Measurements from ENCODE around the gene CDK5.

Gene CDK5

DNA sequence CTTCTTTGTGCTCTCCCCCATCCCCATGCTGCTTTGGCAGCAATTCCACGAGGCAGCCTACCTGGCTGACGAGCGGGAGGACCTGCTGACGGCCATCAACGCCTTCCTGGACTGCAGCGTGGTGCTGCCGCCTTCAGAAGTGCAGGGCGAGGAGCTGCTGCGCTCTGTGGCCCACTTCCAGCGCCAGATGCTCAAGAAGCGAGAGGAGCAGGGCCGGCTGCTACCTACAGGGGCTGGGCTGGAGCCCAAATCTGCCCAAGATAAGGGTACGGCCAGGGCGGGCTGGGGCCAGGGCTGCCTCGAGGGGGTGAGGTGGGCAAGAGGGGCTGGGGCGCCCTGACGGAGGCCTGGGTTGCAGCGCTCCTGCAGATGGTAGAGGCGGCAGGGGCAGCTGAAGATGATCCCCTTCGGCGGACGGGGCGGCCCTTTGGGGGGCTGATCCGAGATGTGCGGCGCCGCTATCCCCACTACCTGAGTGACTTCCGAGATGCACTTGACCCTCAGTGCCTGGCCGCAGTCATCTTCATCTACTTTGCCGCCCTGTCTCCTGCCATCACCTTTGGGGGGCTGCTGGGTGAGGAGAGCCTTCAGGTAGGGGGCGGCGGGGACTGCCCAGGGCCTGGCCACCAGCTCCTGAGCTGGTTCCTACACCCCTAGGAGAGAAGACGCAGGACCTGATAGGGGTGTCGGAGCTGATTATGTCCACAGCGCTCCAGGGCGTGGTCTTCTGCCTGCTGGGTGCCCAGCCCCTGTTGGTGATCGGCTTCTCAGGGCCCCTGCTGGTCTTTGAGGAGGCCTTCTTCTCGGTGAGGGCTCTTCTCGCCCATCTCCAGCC is 13.6 kb upstream of the CDK5 start:
- no peak for DNase-seq

DNA sequence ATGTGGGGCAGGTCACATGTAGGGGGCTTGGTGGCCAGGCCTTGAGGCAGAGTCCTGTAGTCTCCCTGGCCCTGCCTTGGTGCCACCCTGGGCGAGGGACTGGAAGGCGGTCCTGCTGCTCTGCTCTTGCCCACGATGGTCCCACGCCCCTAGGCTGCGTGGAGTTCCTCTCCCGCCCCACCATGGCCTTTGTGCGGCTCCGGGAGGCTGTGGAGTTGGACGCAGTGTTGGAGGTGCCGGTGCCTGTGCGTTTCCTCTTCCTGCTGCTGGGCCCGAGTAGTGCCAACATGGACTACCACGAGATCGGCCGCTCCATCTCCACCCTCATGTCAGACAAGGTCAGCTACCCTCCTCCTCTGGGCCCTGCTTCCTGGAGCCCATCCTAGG is 12.9 kb upstream of the CDK5 start:
- DNase-seq, result no peak

DNA sequence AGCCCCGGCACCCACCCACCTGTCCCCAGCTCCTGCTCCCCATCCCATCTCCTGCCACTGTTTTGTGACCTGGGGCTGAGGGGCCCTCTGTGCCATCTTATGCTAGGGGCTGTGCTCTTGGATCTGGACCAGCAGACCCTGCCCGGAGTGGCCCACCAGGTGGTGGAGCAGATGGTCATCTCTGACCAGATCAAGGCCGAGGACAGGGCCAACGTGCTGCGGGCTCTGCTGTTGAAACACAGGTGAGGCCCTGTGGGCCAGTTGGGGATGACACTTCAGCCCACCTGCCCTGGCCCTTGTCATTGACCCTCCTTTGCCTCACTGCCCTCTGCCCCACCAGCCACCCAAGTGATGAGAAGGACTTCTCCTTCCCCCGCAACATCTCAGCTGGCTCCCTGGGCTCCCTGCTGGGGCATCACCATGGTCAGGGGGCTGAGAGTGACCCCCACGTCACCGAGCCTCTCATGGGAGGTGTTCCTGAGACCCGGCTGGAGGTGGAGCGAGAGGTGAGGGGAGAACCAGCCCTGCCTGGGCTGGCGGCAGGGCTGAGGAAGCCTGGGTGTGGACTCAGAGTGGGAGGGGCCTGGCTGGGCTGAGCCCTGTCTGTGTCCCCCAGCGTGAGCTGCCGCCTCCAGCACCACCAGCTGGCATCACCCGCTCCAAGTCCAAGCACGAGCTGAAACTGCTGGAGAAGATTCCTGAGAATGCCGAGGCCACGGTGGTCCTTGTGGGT is 12.3 kb upstream of the CDK5 start:
- DNase-seq, result no peak

DNA sequence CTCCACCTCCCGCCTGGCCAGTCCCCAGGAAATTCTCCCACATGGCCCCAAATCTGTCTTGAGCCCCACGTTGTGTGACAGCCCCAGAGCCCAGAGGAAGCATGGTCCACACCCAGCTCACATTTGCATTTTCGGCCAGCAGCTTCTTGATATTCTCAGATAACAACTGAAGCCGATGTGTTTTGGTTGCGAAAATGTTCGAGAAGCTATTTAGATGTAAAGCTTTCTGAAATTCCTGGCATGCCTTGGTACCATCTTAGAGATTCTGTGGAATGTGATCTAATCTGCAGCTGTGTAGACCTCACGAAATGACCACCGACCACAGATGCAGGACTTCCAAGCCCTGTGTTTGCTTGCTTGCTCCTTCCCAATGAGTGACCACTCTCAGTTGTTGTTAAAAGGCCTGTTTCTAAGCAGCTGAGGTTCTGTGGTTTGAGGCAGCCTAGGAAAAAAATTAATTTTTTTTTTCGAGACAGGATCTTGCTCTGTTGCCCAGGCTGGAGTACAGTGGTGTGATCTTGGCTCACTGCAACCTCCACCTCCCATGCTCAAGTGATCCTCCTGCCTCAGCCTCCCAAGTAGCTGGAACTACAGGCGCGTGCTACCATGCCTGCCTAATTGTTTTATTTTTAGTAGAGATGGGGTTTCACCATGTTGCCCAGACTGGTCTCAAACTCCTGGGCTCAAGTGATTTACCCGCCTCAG is 10.5 kb upstream of the CDK5 start:
- DNase-seq, result no peak

DNA sequence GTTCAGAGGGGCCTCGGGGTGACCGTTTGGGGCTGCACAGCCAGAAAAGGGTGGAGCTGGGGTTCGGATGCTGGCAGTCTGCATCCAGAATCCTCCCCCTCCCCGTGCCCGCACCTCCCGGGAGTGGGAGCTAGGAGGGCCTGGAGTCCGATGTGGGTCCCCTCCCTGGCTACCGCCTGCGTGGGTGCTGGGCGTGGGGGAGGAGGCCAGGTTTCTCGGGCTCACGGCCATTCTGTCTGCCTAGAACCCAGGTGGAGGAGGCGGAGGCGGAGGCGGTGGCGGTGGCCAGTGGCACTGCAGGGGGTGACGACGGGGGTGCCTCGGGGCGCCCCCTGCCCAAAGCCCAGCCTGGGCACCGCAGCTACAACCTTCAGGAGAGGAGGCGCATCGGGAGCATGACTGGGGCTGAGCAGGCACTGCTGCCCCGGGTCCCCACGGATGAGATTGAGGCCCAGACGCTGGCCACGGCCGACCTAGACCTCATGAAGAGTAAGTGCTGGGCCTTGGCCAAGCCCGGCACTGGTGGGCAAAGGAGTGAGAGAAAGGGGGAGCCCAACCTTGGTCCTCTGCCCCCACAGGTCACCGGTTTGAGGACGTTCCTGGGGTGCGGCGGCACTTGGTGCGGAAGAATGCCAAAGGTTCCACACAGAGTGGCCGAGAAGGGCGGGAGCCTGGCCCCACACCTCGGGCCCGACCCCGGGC is 8.7 kb upstream of the CDK5 start:
- DNase-seq, result no peak

DNA sequence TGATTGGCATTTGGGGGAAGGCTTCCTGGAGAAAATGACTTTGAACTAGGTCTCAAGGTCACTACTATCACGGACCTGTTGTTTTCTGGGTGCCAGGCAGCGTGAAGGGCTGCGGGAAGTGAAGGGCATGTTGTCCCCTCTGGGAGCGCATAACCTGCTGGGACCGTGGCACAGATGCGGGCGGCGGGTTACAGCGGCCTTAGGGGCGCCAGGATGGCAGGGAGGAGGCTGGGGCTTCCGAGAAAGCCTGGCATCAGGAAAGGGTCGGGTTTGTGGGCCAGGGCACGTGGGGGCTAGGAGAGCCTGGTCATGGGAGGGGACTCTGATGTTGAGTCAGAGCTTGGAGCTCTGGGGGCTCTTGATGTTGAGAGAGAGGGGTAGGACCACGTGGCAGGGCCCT is 7.8 kb upstream of the CDK5 start:
- DNase-seq, result no peak

DNA sequence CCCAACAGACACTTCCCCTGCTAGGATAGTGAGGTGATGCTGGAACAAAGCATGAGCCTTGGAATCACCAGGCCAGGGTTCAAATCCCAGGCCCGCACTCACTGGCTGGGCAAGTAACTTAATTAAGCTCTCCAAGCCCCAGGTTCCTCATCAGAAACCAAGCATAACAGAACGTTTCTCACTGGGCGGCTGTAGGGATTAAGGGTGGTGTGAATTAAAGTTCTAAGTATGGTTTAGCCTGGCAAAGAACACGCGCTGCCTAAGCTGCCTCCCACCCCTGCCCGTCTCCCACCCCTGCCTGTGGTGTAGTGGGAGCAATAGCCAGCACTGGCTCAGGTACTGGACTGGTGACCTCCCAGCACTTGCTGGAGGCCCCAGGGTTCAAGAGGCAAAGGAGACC is 7.3 kb upstream of the CDK5 start:
- no peak for DNase-seq

DNA sequence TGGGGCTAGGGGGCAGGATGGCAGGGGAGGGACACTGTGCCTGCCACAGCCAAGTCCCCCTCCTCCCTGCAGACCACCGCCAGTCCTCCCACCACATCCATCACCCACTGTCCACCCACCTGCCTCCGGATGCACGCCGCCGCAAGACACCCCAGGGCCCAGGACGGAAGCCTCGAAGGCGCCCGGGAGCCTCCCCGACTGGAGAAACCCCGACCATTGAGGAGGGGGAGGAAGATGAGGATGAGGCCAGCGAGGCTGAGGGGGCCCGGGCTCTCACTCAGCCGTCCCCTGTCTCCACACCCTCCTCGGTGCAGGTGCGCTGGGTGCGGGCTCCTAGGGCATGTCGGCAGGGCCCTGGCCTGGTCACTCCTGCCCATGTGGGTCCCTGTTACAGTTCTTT is 6.8 kb upstream of the CDK5 start:
- no peak for DNase-seq

DNA sequence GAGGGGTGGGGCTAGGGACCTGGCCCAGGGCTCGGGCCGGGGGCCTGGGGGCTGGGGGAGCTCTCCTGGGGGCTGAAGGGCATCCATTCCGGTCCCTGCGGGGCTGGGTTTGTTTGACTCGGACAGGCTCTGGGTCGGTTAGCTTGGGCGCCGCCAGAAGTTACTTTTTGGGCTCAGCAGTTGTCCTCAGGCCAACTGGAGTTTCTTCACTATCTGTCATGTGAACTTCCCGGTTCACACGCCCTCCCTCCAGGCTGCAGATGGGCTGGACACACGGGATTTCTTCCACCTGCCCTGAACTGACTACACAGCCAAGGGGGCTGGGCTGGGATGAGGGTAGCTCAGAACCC is 5.5 kb upstream of the CDK5 start:
- DNase-seq, result no peak

DNA sequence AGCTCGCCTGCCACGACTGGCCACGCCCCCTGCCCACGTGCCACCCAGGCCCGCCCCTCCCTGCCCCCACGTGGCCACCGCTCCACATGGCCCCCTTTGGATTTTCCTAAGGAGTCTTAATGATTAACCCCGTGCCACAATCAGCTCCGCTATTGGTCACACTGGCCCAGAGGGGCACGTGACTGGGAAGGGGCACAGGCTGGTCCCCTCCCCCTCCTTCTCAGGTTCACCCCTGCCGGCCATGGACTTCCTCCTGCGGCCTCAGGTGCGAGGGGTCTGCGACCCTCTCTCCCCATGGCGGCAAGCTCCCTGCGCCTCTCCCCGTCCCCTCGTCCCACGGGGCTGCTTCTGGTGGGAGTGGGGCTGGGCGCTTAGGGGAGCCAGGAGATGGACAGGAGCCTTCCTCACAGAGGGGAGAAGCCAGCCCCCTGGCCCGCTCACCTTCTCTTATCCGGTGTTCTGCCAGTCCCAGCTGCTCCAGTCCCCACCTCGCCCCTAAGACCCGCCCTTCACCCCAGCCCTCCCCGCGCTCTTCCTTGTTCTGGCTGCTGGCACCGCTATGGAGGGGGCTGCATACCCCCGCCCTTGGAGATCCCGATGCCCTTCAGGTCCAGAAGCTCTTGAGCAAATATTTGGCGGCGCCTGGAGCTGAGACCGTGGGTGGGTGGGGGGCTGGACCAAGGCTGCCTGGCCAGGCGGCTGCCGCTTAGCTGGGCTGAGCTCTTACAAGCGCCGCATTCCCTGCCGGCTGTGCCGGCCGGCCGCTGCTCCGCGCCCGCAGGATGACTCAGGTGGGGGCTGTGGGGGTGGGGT is 4.9 kb upstream of the CDK5 start:
- no peak for DNase-seq

DNA sequence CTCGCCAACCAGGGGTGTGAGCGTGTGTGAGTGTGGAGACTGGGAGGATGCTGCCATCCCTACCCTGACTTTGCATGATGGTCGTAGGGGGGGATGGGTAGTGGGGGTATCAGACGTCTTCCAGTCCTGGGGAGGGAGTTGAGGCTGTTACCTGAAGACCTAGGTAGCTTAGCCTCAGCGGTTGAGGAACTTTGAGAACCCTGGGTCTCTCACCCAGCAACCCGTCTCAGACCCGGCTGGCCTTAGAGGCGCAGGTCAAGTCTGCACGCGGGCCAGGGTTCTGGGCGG is 4.4 kb upstream of the CDK5 start:
- DNase-seq, result no peak

DNA sequence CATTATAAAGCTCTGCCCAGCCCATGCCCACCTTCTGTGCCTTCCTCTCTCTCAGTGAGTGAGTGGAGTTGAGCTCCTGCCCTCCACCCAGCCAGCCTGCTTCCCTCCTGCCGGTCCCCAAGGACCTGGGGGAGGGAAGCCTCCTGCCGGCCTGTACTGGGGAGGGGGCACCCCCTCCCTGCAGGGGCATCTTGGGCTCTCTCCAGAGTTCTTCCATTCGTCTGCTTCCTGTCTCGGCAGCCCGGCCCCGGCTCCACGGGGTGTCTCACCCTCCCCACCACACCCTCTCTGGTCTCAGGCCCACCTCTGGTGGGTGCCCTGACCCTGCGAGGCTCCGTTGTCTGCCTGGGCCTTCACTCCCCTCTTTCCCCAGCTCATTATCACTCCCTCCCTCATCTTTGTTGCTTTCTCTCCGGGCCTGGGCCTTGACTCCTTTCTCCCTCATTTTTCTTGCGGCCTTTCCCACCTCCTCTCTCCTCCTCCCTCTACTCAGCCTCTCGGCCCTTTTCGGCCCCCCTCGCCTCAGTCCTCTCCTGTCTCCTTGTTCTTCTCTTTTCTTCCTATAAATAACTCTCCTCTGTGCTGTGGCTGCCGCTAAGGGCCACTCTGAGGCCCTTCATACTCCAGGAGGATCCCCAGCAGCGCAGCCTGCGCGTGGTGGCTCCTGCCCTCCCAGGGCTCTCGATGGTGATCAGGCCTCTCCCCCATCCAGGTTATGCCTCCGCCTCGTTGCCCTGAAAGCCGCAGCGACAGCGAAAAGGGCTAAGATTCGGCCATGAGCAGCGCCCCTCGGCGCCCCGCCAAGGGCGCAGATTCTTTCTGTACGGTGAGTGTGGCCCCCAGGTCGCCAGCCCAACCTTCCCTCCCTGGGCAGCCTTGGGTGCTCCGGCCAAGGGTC is 3.8 kb upstream of the CDK5 start:
- DNase-seq, result no peak

DNA sequence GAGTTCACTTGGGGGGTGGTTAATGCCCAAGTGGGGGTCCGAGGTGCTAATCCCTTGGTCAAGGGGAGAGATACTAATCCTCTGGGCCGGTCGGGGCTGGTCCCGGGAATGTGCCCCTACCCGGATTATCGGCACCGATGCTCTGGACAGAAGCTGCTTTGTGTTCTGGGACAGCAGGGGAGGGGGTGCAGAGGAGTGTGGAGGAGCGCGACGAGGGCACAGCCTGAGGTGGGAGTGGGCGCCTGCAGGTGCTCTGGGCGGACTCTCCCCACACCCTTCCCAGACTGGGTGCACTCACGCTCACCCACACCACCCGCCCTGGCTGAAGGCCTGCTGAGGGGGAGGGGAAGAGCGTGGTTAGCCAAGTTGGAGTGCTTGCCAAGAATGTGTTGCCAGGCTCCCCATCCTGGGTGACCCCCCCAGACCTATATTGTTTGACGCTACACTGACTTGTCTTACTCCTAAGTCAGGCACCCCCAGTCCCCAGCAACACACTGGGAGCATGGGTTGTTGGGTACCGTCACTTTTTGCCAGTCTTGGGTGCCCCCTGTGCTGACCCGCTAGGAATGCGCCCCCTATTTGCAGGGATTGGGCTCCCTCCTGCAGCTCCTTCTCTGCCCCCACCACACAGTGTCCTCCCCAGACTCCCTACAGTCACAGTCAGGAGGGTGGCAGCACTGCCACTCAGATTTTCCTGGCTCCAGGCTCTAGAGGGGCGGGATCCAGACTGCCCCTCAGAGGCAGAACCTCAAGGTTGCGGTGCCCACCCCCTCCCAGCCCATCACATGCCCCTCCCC is 2.9 kb upstream of the CDK5 start:
- DNase-seq, result peak in 1 of 2 donors; percentile 26

DNA sequence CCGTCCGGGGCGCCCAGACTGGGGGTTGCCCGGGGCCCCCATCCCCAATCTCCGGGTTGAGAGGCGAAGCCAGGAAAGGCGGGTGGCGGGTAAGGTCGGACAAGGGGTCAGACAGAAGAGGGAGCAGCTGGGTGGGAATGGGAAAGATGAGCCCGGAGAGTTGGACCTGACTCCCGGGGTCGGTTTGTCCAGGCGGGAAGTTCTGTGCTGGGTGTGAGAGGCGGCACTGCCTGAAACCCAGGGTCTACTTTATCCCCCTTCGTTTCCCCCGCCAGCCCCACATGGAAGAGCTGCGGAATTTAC is 2.4 kb upstream of the CDK5 start:
- no peak for DNase-seq

DNA sequence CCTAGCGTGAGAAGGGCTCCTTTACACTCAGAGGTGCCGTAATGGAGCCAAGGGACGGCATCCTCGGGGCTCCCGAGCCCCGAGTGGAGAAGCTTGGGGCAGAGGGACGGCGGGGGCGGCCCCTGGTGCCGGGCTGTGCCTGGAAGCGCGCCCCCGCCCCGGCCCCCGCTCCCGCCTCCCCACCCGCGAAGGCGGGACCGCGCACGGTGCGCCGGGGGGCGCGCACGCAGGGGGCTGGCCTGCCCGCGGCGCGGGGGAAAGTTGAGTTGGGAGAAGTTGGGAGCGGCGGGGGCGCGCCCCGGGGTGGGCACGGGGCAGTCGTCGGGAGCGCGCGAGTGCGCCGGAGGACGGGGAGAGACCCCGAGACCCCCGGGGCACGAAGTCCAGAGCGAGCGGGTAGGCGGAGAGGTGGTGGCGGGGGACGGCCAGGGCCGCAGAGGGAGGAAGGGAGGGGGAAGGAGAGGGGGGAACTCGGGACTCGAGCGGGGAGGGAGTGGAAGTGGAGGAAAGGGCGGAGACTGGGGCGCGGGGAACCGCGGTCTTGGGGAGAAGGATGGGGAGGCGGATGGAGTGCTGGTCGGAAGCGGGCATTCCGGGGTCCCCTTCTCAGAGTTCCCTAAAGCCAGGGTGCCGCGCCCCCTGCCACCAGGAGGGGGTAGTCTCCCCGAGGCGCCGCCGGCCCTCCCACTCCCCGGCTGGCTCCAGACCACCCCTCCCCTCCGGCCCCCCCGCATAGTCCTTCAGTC is 1.8 kb upstream of the CDK5 start, which contains the start of gene SLC4A2:
Gene SLC4A2 (plus strand): TSS at position 223 of the 746 bp plus-strand sequence. CDS start 2,399 bp downstream, outside the sequence.
- peak; percentile 73 to 76 for DNase-seq

DNA sequence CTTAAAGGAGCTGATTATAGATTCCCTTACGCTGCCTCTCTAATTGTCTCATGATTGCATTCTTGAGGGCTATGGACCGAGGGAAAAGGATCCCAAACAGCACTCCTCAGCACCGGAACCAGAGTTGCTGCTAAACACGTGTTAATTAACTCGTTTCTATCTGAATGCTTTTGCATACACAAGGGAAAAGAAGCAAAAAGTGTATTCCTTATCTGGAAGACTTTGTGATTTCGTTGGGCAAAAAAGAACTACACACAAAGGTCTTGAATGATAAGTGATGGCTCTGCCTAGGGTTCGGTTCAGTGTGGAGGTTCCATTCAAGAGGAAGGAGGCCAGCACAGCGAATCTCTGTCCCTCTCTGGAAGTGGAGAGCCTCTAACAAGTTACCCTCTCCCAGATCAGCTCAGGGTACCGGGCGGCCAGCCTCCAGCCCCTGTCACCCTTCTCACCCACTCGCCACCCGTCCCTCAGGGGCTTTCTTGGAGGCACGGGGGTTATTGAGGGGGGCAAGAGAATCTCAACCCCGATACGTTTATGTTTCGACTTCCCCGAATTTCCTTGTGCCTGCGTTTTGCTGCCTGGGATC is 1.2 kb upstream of the CDK5 start:
- peak in 1 of 2 donors; percentile 22 for DNase-seq

DNA sequence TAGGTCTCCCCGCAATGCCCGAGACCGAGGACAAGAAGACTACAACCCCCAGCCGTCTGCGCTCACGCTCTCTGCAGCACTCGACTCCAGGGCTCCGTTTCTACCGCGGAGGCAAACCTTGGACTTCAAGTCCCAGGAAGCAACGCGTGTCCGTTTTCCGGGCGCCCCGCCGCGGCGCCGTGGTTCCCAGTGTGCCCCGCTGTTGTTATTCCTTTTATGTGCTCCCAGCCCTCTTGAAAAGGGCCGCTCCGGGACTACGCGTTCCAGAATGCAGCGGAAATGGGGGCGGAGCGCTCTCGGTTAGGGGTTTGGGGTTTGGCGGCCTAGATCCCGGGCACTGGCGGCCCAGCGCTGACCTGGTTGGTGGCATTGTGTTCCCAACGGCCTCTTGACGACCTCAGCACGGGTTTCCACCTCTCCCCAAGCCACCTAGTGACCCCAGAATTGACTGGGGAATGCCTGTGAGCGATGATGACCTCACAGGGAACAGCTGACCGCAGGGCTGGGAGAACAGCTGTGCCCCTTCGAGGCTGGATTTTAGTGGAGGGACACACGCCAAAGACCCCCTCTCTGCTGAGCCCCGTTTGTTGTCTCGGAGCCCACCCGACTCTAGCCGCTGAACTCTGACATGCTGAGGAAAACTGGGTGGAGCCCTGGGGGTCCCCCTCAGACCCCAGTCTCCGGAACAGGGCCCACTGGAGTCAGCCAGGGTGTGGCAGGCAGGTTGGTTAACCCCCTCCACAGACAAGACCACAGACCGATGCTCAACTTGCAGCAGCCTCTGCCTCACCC is 488 bp upstream of the CDK5 start:
- peak; percentile 97 for DNase-seq

DNA sequence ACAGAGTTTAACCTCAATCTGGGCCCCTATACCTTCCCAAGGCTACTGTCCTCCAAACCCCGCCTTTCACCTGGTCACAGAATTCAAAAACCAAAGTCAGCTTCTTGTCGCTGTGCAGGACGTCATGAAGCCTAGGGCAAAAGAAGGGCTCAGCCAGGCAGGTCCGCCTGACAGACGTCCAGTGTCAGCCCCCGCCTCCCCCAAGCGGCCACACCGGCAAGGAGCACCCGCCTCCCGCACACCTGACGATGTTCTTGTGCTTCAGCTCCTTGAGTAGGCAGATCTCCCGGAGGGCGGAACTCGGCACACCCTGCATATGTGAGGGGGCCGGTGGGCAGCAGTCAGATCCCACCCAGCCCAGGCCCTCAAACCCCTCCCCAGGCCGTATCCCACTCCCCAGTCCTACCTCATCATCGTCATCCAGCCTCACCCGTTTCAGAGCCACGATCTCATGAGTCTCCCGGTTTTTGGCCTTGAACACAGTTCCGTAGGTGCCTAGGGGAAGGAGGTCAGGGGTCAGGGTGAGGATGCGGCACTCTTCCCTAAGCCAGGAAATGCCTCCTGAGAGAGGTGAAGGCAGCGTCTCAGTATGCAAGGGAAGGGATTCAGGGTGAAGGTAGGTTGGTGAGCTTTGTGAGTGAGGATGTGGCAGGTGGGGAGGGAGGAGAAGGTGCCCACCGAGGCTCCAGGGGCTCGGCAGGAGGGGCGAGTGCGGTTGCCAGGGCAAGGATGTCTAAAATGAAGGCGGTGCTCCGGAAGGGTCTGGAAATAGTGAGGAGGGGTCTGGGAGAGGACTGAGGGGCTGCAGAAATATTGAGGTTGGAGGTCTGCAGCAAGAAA is 811 bp downstream of the CDK5 start:
- no peak for DNase-seq
